GM23338 (cell line): Measurements from ENCODE around the gene DONSON.

Source experiments
- CREB1 ChIP-seq: fragments of 250-450 bp; sonication (Bioruptor Pico); IDR thresholded peaks from 2 replicates; pipeline ENCODE4 v1.5.0; 2020; ENCODE audit warnings: low read depth, mild to moderate bottlenecking, moderate library complexity
- CTCF ChIP-seq, 2 experiments: fragments of 200-600 bp in 1 of 2; sonication (generic) in 1 of 2; conservative IDR thresholded peaks; 2 replicates each; pipeline versions ENCODE4 v1.5.1 to v1.6.1; 2016 to 2017; ENCODE audit warnings: antibody characterized with exemption in 2 of 2, low read depth in 2 of 2, mild to moderate bottlenecking in 2 of 2, moderate library complexity in 1 of 2

GRCh38 chr21:33588485-33589335 lies at the start of gene DONSON:
- TF ChIP-seq CTCF (conservative IDR thresholded peaks at IDR 0.05; ENCODE audit: low read depth in 2 of 2): no peak
- TF ChIP-seq CREB1 (CRISPR knock-in tag): peak; percentile 74
